H1 (cell line): Measurements from ENCODE around the gene GNG4. TPM values are rescaled to one million over a fixed set of nuclear protein-coding genes. Genes with fewer than 3 reads are reported as not detected.

Source experiments
- CHD2 ChIP-seq: IDR thresholded peaks from 2 replicates; pipeline ENCODE4 v1.6.1; 2012; ENCODE audit warnings: low read length, improper control_type of control experiment
- EGR1 ChIP-seq: IDR thresholded peaks from 2 replicates; pipeline ENCODE4 v1.6.1; 2011; ENCODE audit warnings: low read depth, low read length, borderline replicate concordance
- FOSL1 ChIP-seq: IDR thresholded peaks from 2 replicates; pipeline ENCODE4 v1.6.1; 2011; ENCODE audit warnings: mild to moderate bottlenecking, low read depth, low read length, moderate library complexity; ENCODE audit not compliant: insufficient read depth
- KDM5A ChIP-seq: fragments of 200-600 bp; IDR thresholded peaks from 2 replicates; pipeline ENCODE4 v1.7.1; 2012; ENCODE audit warnings: mild to moderate bottlenecking, low read length, inconsistent platforms, mixed read lengths
- MAX ChIP-seq: IDR thresholded peaks from 2 replicates; pipeline ENCODE4 v1.6.1; 2012; ENCODE audit warnings: inconsistent platforms
- RNF2 ChIP-seq: fragments of 200-900, 300-1000 bp; sonication (generic); IDR thresholded peaks from 2 replicates; pipeline ENCODE4 v1.7.1; 2016; ENCODE audit warnings: borderline replicate concordance, low read depth, mild to moderate bottlenecking, antibody characterized with exemption, low read length; ENCODE audit not compliant: poor library complexity, severe bottlenecking; ENCODE audit errors: missing control alignments
- SP1 ChIP-seq: IDR thresholded peaks from 2 replicates; pipeline ENCODE4 v1.6.1; 2011; ENCODE audit warnings: low read depth, low read length
- SRF ChIP-seq: IDR thresholded peaks from 2 replicates; pipeline ENCODE4 v1.6.1; 2011; ENCODE audit warnings: mild to moderate bottlenecking, low read depth, low read length, moderate library complexity
- TEAD4 ChIP-seq: IDR thresholded peaks from 2 replicates; pipeline ENCODE4 v1.6.1; 2012; ENCODE audit warnings: low read depth, low read length, inconsistent platforms, mixed read lengths
- polyA plus RNA-seq, 7 experiments: library from polyadenylated mRNA; depleted of rRNA in 3 of 7; stranded (reverse) in 5 of 7; unstranded in 2 of 7; fragments of >200 nt in 5 of 7; fragments of 200-250 nt in 2 of 7; gene quantifications; 1 replicate in 5 of 7; 2 replicates in 1 of 7; 4 replicates in 1 of 7; pipeline versions ENCODE4 v1.2.1 to v1.2.3, GENCODE V29; 2011 to 2013; ENCODE audit warnings: missing spikeins in 2 of 7, mixed read lengths in 2 of 7
- total RNA-seq: library from RNA; stranded (reverse); fragmentation: NEBNext Ultra II Directional; extraction: Animal tissue kit (Norgen Biotek cat#: 25700); gene quantifications from 2 replicates; pipeline ENCODE4 v1.2.1, GENCODE V29; 2021

The GNG4 gene
- total and polyA plus RNA-seq, 2 of the 8 experiments (the other 6 are each of a cell fraction or from before 2014, with no cell fraction given): 95.5 to 96.8 TPM

DNA sequence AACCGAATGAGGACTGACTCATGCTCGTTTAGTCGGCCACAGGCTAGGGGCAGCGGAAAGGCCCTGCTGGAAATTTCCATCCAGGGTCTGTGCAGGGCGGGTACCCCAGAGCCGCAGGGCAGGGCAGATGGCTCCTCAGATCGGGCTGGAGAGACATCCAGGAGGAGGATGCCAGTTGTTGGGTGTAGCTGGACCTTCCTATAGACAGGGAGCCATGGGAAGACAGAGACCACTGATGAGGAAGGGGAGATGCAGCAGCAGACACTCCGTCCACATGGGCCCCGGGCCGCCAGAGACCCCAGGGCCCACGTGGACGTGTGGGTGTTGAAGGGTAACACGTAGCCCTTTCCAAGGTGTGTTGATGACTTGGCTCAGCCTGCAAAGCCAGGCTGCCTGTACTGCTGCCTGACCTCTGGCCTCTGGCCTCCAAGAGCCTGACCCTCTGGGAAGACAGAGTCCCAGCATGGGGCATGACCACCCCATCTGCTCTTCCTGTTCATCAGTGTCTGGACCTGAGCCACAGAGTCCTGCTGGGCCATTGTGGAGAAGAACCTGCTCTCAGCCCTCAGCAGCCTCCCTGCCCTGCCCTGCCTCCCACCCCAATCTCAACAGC lies 4.8 kb downstream of the GNG4 start (continued):
- TF ChIP-seq EGR1: no peak
- no peak for TF ChIP-seq RNF2
- no peak for TF ChIP-seq KDM5A
- no peak for TF ChIP-seq TEAD4
- no peak for TF ChIP-seq FOSL1
- no peak for TF ChIP-seq SP1
- TF ChIP-seq MAX: no peak
- no peak for TF ChIP-seq CHD2
- TF ChIP-seq SRF: no peak
